Breast epithelium (tissue), 4 donors: ENCODE measurements around the gene CLHC1. TPM values are rescaled to one million over a fixed set of nuclear protein-coding genes. Genes with fewer than 3 reads are reported as not detected.
"Not testable (repeated sequence)": the region's sequence is repeated elsewhere in the genome, so short reads cannot be mapped to it uniquely, and the experiment has no call there.

Experiments
- DNase-seq, 2 donors: peaks; one replicate each; pipeline ENCODE4 v3.0.0-alpha.2; 2019; ENCODE audit warnings: low spot score in 2 of 2
- H3K27ac ChIP-seq, 2 donors: fragments of 200-600 bp; sonication (generic) in 1 of 2; one replicate each; pipeline ENCODE4 v1.5.1; 2016 to 2019; ENCODE audit warnings: mild to moderate bottlenecking in 1 of 2
- H3K27me3 ChIP-seq, 2 donors: fragments of 200-600 bp; sonication (generic) in 1 of 2; one replicate each; pipeline versions ENCODE4 v1.5.1 to v1.6.0; 2017 to 2019; ENCODE audit warnings: control low read depth in 1 of 2, mild to moderate bottlenecking in 1 of 2
- H3K36me3 ChIP-seq: fragments of 200-600 bp; one replicate; pipeline ENCODE4 v1.5.1; 2019
- H3K4me1 ChIP-seq, 2 donors: fragments of 200-600 bp; sonication (generic); one replicate each; pipeline ENCODE4 v1.5.1; 2016 to 2019; ENCODE audit warnings: control low read depth in 1 of 2
- H3K4me3 ChIP-seq, 3 donors: fragments of 200-600 bp; sonication (generic); 1 replicate in 2 of 3; 2 replicates in 1 of 3; pipeline ENCODE4 v1.5.1; 2016 to 2019; ENCODE audit warnings: mild to moderate bottlenecking in 3 of 3, moderate library complexity in 2 of 3
- H3K9me3 ChIP-seq, 2 donors: fragments of 200-600 bp; sonication (generic) in 1 of 2; one replicate each; pipeline ENCODE4 v1.5.1; 2016 to 2019; ENCODE audit warnings: control low read depth in 1 of 2
- POLR2A ChIP-seq: fragments of 450-650 bp; IDR thresholded peaks from one replicate; pipeline ENCODE4 v1.6.1; 2016; ENCODE audit warnings: antibody characterized with exemption, mild to moderate bottlenecking, moderate library complexity
- POLR2AphosphoS5 ChIP-seq, 3 donors: sonication (generic); formaldehyde crosslinking; IDR thresholded peaks; one replicate each; pipeline ENCODE4 v1.6.1; 2017; ENCODE audit warnings: antibody characterized with exemption in 3 of 3
- intact Hi-C: fragments of 100-400 bp; cut with DNase I; formaldehyde crosslinking; loops from one replicate; pipeline ENCODE4 v1.15.1; 2023; ENCODE audit warnings: low total_unique reads
- total RNA-seq, 3 donors: library from RNA; depleted of rRNA; stranded (reverse); fragments of >200 nt; gene quantifications; one replicate each; pipeline ENCODE4 v1.1.0, GENCODE V29; 2016
- TF ChIP-seq, protein P1 (sequence below), 3 donors: fragments of 450-650 bp; IDR thresholded peaks; one replicate each; pipeline ENCODE4 v1.5.1; 2016 to 2017; ENCODE audit warnings: antibody characterized with exemption in 3 of 3, mild to moderate bottlenecking in 3 of 3, moderate library complexity in 3 of 3

Gene CLHC1
- total RNA-seq, 3 donors from 2014 or later, result 3.5 to 20.8 (median 17.7) TPM

DNA sequence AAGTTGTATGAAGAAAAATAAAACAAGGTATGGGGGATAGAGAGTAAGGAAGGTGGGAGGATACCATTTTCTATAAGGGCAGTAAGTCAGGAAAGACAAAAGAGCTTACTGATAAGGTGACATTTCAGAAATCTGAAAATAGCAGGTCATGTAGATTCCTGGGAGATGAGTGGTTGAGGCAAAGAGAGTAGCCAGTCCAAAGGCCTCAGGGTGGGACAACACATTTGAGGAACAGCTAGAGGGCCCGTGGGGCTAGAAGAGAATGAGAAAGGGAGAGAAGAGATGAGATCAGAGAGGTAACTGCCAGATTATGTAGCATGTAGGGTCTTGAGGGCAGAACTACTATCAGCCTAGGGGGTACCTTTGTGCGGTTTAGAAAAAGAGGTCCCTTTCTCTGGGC lies 2.9 kb downstream of the CLHC1 start:
- Histone ChIP-seq H3K36me3 (no peaks in the 10 kb centered on the region), H3K4me3 (no peak overlapping the region), H3K4me1 (peaks cover 0 to 8% of the 10 kb centered on the region in 2 donors), H3K27ac (no peak overlapping the region), H3K9me3 (no peaks in the 10 kb centered on the region), H3K27me3 (no peaks in the 10 kb centered on the region)
- DNase-seq, result no peak
- no peak for TF ChIP-seq POLR2A
- no peak for TF ChIP-seq POLR2AphosphoS5 (IDR thresholded peaks at IDR 0.05)
- TF ChIP-seq, protein P1, sequence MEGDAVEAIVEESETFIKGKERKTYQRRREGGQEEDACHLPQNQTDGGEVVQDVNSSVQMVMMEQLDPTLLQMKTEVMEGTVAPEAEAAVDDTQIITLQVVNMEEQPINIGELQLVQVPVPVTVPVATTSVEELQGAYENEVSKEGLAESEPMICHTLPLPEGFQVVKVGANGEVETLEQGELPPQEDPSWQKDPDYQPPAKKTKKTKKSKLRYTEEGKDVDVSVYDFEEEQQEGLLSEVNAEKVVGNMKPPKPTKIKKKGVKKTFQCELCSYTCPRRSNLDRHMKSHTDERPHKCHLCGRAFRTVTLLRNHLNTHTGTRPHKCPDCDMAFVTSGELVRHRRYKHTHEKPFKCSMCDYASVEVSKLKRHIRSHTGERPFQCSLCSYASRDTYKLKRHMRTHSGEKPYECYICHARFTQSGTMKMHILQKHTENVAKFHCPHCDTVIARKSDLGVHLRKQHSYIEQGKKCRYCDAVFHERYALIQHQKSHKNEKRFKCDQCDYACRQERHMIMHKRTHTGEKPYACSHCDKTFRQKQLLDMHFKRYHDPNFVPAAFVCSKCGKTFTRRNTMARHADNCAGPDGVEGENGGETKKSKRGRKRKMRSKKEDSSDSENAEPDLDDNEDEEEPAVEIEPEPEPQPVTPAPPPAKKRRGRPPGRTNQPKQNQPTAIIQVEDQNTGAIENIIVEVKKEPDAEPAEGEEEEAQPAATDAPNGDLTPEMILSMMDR (IDR thresholded peaks at IDR 0.05), result no peak
- intact Hi-C loops, result loop anchor here (10.0 kb wide), 1 partner anchor 186 kb away; the partner anchor contains the start of gene CCDC88A

DNA sequence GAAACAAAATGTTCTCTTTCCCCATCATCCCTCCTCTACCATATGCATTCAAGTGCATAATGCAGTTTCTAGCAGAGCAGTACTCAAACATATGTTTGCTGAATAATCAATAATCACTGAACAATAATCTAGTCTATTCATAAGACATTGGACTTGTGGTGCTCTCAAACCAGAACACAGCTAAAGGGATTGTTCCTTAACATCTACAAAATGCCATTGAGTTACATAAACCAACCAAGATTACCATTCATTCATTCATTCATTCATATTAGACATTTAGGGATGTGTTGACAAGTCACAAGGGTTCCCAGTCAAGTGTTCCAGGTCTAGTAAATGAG lies 3.9 kb downstream of the CLHC1 start:
- intact Hi-C loops, result loop anchor here (10.0 kb wide), 1 partner anchor 187 kb away; the partner anchor contains the start of gene CCDC88A
- H3K27ac ChIP-seq, result peak overlapping the region in 1 of 2 donors; percentile 17

DNA sequence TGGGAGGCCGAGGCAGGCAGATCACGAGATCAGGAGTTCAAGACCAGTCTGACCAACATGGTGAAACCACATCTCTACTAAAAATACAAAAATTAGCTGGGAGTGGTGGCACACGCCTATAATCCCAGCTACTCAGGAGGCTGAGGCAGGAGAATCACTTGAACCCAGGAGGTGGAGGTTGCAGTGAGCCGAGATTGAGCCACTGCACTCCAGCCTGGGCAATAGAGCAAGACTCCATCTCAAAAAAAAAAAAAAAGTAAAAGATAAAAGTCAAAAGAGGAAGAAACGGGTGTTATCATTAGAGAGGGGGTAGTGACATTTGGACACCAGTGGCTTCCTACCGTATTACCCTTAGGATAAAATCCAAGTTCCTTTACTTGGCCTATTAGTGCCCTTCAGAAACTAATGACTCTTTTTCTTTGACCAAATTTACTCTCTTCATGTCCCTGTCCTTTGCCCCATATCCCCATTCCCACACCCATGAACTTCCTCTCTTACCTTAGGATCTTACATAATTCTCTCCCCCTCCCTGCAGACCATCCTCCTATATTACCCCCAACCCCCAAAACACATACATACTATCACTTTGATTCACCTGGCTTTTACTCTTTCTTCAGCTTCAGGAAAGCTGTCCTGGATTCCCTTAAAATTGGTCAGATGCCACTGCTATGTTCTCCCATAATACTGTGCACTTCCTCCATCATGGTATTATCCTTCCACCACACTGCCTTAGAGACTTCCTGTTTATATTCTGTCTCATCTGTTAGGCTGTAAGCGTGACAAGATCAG lies 4.5 kb downstream of the CLHC1 start:
- DNase-seq, H3K36me3 ChIP-seq, H3K9me3 ChIP-seq, H3K4me3 ChIP-seq, H3K27ac ChIP-seq, H3K27me3 ChIP-seq, H3K4me1 ChIP-seq: not testable (repeated sequence)
- intact Hi-C loops, result loop anchor here (10.0 kb wide), 1 partner anchor 187 kb away; the partner anchor contains the start of gene CCDC88A

More for the DNA sequence above, 3.9 kb downstream of the CLHC1 start:
- TF ChIP-seq POLR2A (no peak), POLR2AphosphoS5 (IDR thresholded peaks at IDR 0.05) (no peak)
- TF ChIP-seq, protein P1 (IDR thresholded peaks at IDR 0.05), result no peak
- Histone ChIP-seq H3K4me1 (no peaks in the 10 kb centered on the region), H3K27me3 (no peaks in the 10 kb centered on the region), H3K9me3 (no peaks in the 10 kb centered on the region), H3K4me3 (no peak overlapping the region), H3K36me3 (no peaks in the 10 kb centered on the region)
- DNase-seq, result no peak

DNA sequence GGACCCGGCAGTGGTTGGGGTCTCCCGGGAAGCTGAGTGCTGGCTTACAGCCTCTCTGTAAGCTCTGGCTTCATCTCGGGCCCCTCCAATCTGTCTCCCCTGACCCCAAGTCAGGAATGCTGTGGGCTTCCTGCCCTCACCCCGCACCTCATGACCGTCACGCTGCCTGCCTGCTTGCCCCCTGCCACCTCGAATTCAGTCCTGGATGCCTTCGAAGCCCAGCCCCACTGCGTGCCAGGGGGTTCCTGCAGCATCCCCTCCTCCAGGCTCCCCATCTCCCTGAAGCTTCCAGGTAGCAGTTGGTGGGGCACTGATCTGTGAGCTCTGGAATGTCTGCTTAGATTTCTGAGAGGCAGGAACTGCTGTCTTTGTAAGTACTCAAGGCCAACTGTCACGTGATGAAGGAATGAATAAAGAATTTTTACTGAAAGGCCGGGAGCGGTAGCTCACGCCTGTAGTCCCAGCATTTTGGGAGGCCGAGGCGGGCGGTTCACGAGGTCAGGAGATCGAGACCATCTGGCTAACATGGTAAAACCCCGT lies 6.5 kb downstream of the CLHC1 start:
- no peak overlapping the region for H3K4me3 ChIP-seq

DNA sequence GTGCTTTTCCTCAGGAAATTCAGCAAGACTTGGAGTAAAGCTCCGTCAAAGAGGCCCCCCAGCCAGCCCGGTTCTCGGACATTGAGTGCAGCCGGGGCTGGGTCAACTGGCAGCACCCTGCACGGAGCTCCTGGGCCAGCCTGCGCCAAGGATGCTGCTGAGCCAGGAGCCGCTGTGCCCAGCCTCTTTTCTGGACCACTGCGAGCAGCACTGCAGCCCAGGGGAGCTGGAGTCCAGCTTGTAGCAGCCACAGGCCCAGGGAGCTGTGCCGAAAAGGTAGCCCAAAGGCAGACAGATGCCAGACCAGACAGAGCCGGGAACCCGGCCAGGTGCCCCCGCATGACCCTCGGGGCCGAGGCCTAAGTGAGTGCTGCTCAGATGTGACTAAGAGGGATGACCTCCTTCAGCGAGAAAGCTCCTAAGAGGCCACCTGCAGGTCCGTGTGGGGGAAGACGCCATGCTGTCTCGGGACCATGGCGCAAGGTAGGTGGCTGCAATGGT lies 7.3 kb downstream of the CLHC1 start:
- Histone ChIP-seq H3K36me3 (no peaks in the 10 kb centered on the region), H3K27me3 (no peaks in the 10 kb centered on the region), H3K27ac (peak overlapping the region; percentile 94), H3K4me3 (no peak overlapping the region), H3K9me3 (no peaks in the 10 kb centered on the region), H3K4me1 (no peaks in the 10 kb centered on the region)
- intact Hi-C loops, result loop anchor here (10.0 kb wide), 1 partner anchor 190 kb away; the partner anchor contains the start of gene CCDC88A
- TF ChIP-seq POLR2A (no peak), POLR2AphosphoS5 (IDR thresholded peaks at IDR 0.05) (no peak)
- TF ChIP-seq, protein P1 (IDR thresholded peaks at IDR 0.05), result no peak
- no peak for DNase-seq

More for the DNA sequence above, 6.5 kb downstream of the CLHC1 start:
- Histone ChIP-seq H3K9me3 (no peaks in the 10 kb centered on the region), H3K27me3 (no peaks in the 10 kb centered on the region), H3K36me3 (no peaks in the 10 kb centered on the region), H3K4me1 (no peaks in the 10 kb centered on the region), H3K27ac (peak overlapping the region in 1 of 2 donors; percentile 10)
- TF ChIP-seq POLR2AphosphoS5 (IDR thresholded peaks at IDR 0.05) (no peak), POLR2A (no peak)
- TF ChIP-seq, protein P1 (IDR thresholded peaks at IDR 0.05), result no peak
- intact Hi-C loops, result loop anchor here (10.0 kb wide), 1 partner anchor 189 kb away; the partner anchor contains the start of gene CCDC88A
- no peak for DNase-seq
